Prostate gland (tissue), 2 donors: ENCODE data around the gene DYNC1I1.

ENCODE experiments used
- POLR2A ChIP-seq: fragments of 450-650 bp; IDR thresholded peaks from one replicate; pipeline ENCODE4 v1.6.1; 2016; ENCODE audit warnings: antibody characterized with exemption, mild to moderate bottlenecking
- POLR2AphosphoS5 ChIP-seq: sonication (generic); formaldehyde crosslinking; IDR thresholded peaks from one replicate; pipeline ENCODE4 v1.6.1; 2017; ENCODE audit warnings: antibody characterized with exemption
- TF ChIP-seq, protein P1 (sequence below), 4 experiments: fragments of 200-600 bp in 2 of 4; fragments of 450-650 bp in 2 of 4; sonication (generic) in 2 of 4; IDR thresholded peaks; 1 replicate in 3 of 4; 2 replicates in 1 of 4; pipeline ENCODE4 v1.5.1; 2016 to 2019; ENCODE audit warnings: antibody characterized with exemption in 4 of 4, mild to moderate bottlenecking in 2 of 4, moderate library complexity in 2 of 4

DNA sequence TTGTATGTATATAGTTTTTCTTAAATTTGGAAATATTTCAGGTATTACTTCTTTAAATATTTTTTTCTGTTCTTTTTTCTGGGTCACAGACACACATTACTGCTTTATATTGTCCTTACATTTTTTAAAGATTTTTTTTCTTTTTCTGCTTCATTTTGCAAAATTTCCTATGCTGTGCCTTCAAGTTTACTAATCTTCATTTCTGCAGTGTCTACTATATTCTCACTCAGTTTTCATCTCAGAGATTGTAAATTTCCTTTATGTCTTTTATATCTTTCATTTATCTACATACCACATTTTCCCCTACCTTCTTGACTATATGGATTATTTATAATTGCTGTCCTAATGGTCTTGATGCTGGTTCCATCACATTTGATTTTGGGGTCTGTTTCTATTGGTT lies 339.1 kb downstream of the DYNC1I1 start:
- TF ChIP-seq, protein P1, sequence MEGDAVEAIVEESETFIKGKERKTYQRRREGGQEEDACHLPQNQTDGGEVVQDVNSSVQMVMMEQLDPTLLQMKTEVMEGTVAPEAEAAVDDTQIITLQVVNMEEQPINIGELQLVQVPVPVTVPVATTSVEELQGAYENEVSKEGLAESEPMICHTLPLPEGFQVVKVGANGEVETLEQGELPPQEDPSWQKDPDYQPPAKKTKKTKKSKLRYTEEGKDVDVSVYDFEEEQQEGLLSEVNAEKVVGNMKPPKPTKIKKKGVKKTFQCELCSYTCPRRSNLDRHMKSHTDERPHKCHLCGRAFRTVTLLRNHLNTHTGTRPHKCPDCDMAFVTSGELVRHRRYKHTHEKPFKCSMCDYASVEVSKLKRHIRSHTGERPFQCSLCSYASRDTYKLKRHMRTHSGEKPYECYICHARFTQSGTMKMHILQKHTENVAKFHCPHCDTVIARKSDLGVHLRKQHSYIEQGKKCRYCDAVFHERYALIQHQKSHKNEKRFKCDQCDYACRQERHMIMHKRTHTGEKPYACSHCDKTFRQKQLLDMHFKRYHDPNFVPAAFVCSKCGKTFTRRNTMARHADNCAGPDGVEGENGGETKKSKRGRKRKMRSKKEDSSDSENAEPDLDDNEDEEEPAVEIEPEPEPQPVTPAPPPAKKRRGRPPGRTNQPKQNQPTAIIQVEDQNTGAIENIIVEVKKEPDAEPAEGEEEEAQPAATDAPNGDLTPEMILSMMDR (IDR thresholded peaks at IDR 0.05), result no peak
- TF ChIP-seq POLR2A, result no peak
- no peak for TF ChIP-seq POLR2AphosphoS5
